Measurements from ENCODE around the gene SCN5A.

The SCN5A gene

GRCh38 chr3:38637906-38638305 is 11.6 kb downstream of the SCN5A start:
- TF ChIP-seq, protein P1, sequence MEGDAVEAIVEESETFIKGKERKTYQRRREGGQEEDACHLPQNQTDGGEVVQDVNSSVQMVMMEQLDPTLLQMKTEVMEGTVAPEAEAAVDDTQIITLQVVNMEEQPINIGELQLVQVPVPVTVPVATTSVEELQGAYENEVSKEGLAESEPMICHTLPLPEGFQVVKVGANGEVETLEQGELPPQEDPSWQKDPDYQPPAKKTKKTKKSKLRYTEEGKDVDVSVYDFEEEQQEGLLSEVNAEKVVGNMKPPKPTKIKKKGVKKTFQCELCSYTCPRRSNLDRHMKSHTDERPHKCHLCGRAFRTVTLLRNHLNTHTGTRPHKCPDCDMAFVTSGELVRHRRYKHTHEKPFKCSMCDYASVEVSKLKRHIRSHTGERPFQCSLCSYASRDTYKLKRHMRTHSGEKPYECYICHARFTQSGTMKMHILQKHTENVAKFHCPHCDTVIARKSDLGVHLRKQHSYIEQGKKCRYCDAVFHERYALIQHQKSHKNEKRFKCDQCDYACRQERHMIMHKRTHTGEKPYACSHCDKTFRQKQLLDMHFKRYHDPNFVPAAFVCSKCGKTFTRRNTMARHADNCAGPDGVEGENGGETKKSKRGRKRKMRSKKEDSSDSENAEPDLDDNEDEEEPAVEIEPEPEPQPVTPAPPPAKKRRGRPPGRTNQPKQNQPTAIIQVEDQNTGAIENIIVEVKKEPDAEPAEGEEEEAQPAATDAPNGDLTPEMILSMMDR (IDR thresholded peaks at IDR 0.05; ENCODE audit: low read depth, low read length) = no peak
- no peak for TF ChIP-seq EZH2phosphoT487 (IDR thresholded peaks at IDR 0.05; ENCODE audit: low read depth)
- H4K20me1 ChIP-seq (ENCODE audit: insufficient read depth, low read length) = no peaks in the 10 kb centered on the region
- no peak overlapping the region for H3K4me2 ChIP-seq (ENCODE audit: low read length)
- H3K27me3 ChIP-seq (ENCODE audit: low read depth, low read length) = peaks cover 49% of the 10 kb centered on the region
- H3K27ac ChIP-seq (ENCODE audit: low read length) = no peak overlapping the region
- H3K9ac ChIP-seq (ENCODE audit: low read length) = no peak overlapping the region
- H2AFZ ChIP-seq (ENCODE audit: low read depth, low read length) = no peak overlapping the region
- H3K4me1 ChIP-seq (ENCODE audit: low read length) = no peaks in the 10 kb centered on the region
- H3K4me3 ChIP-seq (ENCODE audit: low read length) = no peak overlapping the region
- no peaks in the 10 kb centered on the region for H3K79me2 ChIP-seq (ENCODE audit: low read length)
- no peaks in the 10 kb centered on the region for H3K9me3 ChIP-seq (ENCODE audit: insufficient read depth, low read length)
- H3K36me3 ChIP-seq (replicated peaks; ENCODE audit: low read depth, low read length) = no peaks in the 10 kb centered on the region

DNA sequence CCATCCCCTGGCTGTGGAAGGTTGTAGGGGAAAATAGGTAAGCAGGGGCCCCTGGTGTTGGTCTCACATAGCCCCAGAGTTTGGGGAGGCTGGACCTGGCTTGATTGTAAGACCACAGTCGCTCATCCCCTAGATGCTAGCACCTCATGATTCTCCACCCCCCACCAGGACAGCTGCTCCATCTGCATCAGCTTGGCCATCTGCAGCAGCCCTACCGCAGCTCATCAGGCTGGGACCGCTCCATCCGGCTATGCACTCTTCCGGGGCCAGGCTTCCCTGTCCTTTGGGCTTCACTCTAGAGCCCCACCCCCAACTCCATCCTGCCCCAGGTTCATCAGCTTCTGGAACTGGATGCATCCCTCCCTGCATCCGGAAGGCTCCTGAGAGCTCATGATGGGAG is 12.6 kb downstream of the SCN5A start:
- no peak overlapping the region for H3K27ac ChIP-seq (ENCODE audit: low read length)
- no peak for TF ChIP-seq EZH2phosphoT487 (IDR thresholded peaks at IDR 0.05; ENCODE audit: low read depth)
- no peak overlapping the region for H3K4me2 ChIP-seq (ENCODE audit: low read length)
- peaks cover 45% of the 10 kb centered on the region for H3K27me3 ChIP-seq (ENCODE audit: low read depth, low read length)
- H3K36me3 ChIP-seq (replicated peaks; ENCODE audit: low read depth, low read length) = no peaks in the 10 kb centered on the region
- no peak overlapping the region for H3K4me3 ChIP-seq (ENCODE audit: low read length)
- H3K9ac ChIP-seq (ENCODE audit: low read length) = no peak overlapping the region
- H3K4me1 ChIP-seq (ENCODE audit: low read length) = no peaks in the 10 kb centered on the region
- no peak overlapping the region for H2AFZ ChIP-seq (ENCODE audit: low read depth, low read length)
- no peaks in the 10 kb centered on the region for H3K9me3 ChIP-seq (ENCODE audit: insufficient read depth, low read length)
- H4K20me1 ChIP-seq (ENCODE audit: insufficient read depth, low read length) = no peaks in the 10 kb centered on the region
- no peaks in the 10 kb centered on the region for H3K79me2 ChIP-seq (ENCODE audit: low read length)

DNA sequence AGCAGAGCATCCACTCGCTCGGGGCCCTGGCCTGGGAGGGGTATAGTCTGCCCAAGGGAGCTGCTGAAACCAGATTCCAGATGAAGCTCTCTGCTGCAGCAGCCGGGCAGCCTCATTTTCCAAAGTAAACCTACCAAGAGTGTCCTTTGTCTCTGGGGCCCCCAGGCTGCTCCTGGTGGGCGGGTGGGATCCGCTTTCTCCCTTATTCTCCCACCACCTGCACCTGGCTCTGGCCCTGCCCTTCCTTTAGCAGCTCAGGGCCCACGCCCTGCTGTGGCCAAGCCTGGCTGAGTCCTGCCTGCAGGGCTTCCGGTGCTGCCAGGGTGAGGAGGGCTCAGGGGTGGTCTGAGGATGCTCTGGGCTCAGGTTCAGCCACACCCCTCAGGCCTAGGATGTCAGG is 13.0 kb downstream of the SCN5A start:
- H3K9ac ChIP-seq (ENCODE audit: low read length) = no peak overlapping the region
- H3K4me2 ChIP-seq (ENCODE audit: low read length) = no peak overlapping the region
- H3K79me2 ChIP-seq (ENCODE audit: low read length) = no peaks in the 10 kb centered on the region
- no peak overlapping the region for H3K4me3 ChIP-seq (ENCODE audit: low read length)
- H2AFZ ChIP-seq (ENCODE audit: low read depth, low read length) = no peak overlapping the region
- H3K27ac ChIP-seq (ENCODE audit: low read length) = no peak overlapping the region
- H4K20me1 ChIP-seq (ENCODE audit: insufficient read depth, low read length) = no peaks in the 10 kb centered on the region
- no peaks in the 10 kb centered on the region for H3K36me3 ChIP-seq (replicated peaks; ENCODE audit: low read depth, low read length)
- TF ChIP-seq EZH2phosphoT487 (IDR thresholded peaks at IDR 0.05; ENCODE audit: low read depth) = no peak
- TF ChIP-seq, protein P1 (IDR thresholded peaks at IDR 0.05; ENCODE audit: low read depth, low read length) = no peak
- no peaks in the 10 kb centered on the region for H3K4me1 ChIP-seq (ENCODE audit: low read length)
- peaks cover 45% of the 10 kb centered on the region for H3K27me3 ChIP-seq (ENCODE audit: low read depth, low read length)
- no peaks in the 10 kb centered on the region for H3K9me3 ChIP-seq (ENCODE audit: insufficient read depth, low read length)

DNA sequence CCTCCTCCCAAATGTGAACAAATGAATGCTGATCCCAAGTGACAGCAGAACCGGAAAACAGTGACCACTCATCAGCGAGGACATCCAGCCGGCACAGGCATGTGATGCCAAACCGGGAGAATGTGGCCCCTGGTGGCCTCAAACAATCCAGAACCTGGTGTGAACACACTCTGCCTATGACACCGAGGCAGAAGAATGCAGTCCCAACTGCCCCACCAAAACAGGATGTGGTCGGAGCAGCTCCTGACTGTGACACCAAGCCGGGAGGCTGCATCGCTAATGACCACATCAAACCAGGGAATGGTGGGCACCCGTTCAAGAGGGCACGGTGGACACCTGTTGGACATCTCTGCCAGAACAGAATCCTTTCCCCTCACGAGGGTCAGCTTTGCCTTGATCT is 15.4 kb downstream of the SCN5A start:
- no peaks in the 10 kb centered on the region for H4K20me1 ChIP-seq (ENCODE audit: insufficient read depth, low read length)
- no peaks in the 10 kb centered on the region for H3K9me3 ChIP-seq (ENCODE audit: insufficient read depth, low read length)
- no peaks in the 10 kb centered on the region for H3K36me3 ChIP-seq (replicated peaks; ENCODE audit: low read depth, low read length)
- no peak overlapping the region for H3K4me3 ChIP-seq (ENCODE audit: low read length)
- H3K27me3 ChIP-seq (ENCODE audit: low read depth, low read length) = peaks cover 45% of the 10 kb centered on the region
- TF ChIP-seq, protein P1 (IDR thresholded peaks at IDR 0.05; ENCODE audit: low read depth, low read length) = no peak
- no peak for TF ChIP-seq EZH2phosphoT487 (IDR thresholded peaks at IDR 0.05; ENCODE audit: low read depth)
- H3K27ac ChIP-seq (ENCODE audit: low read length) = no peak overlapping the region
- no peaks in the 10 kb centered on the region for H3K79me2 ChIP-seq (ENCODE audit: low read length)
- no peaks in the 10 kb centered on the region for H3K4me1 ChIP-seq (ENCODE audit: low read length)
- no peak overlapping the region for H3K9ac ChIP-seq (ENCODE audit: low read length)
- no peak overlapping the region for H3K4me2 ChIP-seq (ENCODE audit: low read length)
- no peak overlapping the region for H2AFZ ChIP-seq (ENCODE audit: low read depth, low read length)

DNA sequence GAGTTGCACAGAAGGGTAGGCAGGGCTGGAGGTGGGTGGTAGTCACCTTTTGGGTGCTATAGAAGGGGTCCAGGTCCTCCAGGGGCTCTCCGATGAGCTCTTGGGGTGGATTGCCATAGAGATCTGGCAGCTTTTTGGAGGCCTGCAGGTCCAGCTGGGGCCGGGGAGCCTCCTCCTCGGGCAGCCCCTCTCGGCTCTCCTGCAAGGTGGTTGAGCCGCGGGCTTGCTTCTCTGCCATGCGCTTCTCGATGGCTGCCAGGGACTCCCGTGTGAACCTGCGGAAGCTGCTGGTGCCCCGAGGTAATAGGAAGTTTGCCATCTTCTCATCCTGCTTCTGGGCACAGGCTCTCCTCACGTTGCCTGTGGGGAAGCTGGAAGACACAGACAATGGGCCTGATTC is 16.5 kb downstream of the SCN5A start:
- Histone ChIP-seq H3K9me3 (ENCODE audit: insufficient read depth, low read length) (no peaks in the 10 kb centered on the region), H3K36me3 (replicated peaks; ENCODE audit: low read depth, low read length) (no peaks in the 10 kb centered on the region), H3K4me2 (ENCODE audit: low read length) (no peak overlapping the region), H2AFZ (ENCODE audit: low read depth, low read length) (no peak overlapping the region), H3K9ac (ENCODE audit: low read length) (no peak overlapping the region), H4K20me1 (ENCODE audit: insufficient read depth, low read length) (no peaks in the 10 kb centered on the region), H3K27ac (ENCODE audit: low read length) (no peak overlapping the region), H3K4me3 (ENCODE audit: low read length) (no peak overlapping the region), H3K27me3 (ENCODE audit: low read depth, low read length) (peaks cover 41% of the 10 kb centered on the region), H3K79me2 (ENCODE audit: low read length) (no peaks in the 10 kb centered on the region), H3K4me1 (ENCODE audit: low read length) (no peaks in the 10 kb centered on the region)
- TF ChIP-seq, protein P1 (IDR thresholded peaks at IDR 0.05; ENCODE audit: low read depth, low read length) = no peak
- no peak for TF ChIP-seq EZH2phosphoT487 (IDR thresholded peaks at IDR 0.05; ENCODE audit: low read depth)

Measured in OCI-LY3 (cell line).